Measurements from ENCODE around the gene ARHGAP19. TPM values are rescaled to one million over a fixed set of nuclear protein-coding genes. Genes with fewer than 3 reads are reported as not detected.

ARHGAP19 gene
- total and polyA plus RNA-seq, 2 of the 8 experiments (the other 6 are each of a cell fraction or from before 2014, with no cell fraction given) = 13.3 to 32.1 TPM

- Histone ChIP-seq H3K9ac (replicated peaks in 1 of 4; ENCODE audit: extremely low read depth in 1 of 4, low read depth in 3 of 4, low read length in 3 of 4) (no peak overlapping the region), H3K4ac (replicated peaks; ENCODE audit: insufficient read length, low read depth, low read length) (no peak overlapping the region), H2AFZ (ENCODE audit: low read length) (no peak overlapping the region), H4K91ac (replicated peaks; ENCODE audit: insufficient read length, low read length) (no peak overlapping the region), H4K20me1 (replicated peaks in 1 of 2; ENCODE audit: control insufficient read depth in 1 of 2, insufficient read depth in 2 of 2, low read length in 2 of 2) (peaks cover 3 to 6% of the 10 kb centered on the region in 2 experiments), H2BK120ac (replicated peaks; ENCODE audit: low read depth, low read length) (no peak overlapping the region), H3K27me3 (replicated peaks in 1 of 4; ENCODE audit: control insufficient read depth in 3 of 4, extremely low read depth in 1 of 4, insufficient read depth in 3 of 4, low read length in 3 of 4) (no peaks in the 10 kb centered on the region), H3K23ac (ENCODE audit: insufficient read length) (no peak overlapping the region), H3K36me3 (ENCODE audit: control insufficient read depth in 2 of 4, insufficient read depth in 4 of 4, low read length in 3 of 4) (peaks cover 3 to 15% (median 6%) of the 10 kb centered on the region in 4 experiments; a peak in 4 of 8 replicates), H2BK20ac (ENCODE audit: low read length) (no peak overlapping the region), H3K4me3 (ENCODE audit: extremely low read depth in 1 of 4, insufficient read depth in 2 of 4, low read depth in 3 of 4, low read length in 4 of 4) (no peak overlapping the region), H2AK5ac (ENCODE audit: low read depth, low read length) (no peak overlapping the region), H3K18ac (ENCODE audit: extremely low read depth, low read length) (no peak overlapping the region), H2BK12ac (ENCODE audit: low read depth, low read length) (no peak overlapping the region), H4K5ac (ENCODE audit: insufficient read length, low read depth, low read length) (no peak overlapping the region), H3K27ac (ENCODE audit: low read depth, low read length) (no peak overlapping the region), H3K14ac (ENCODE audit: insufficient read length) (no peak overlapping the region), H3K79me1 (ENCODE audit: low read depth, low read length) (no peaks in the 10 kb centered on the region; the same call in 1 of the 2 replicates), H3K56ac (replicated peaks; ENCODE audit: insufficient read length, low read depth, low read length) (no peak overlapping the region), H3K79me2 (ENCODE audit: control insufficient read depth in 1 of 2, insufficient read depth in 2 of 2, low read length in 2 of 2) (no peaks in the 10 kb centered on the region), H3K4me1 (replicated peaks in 1 of 4; ENCODE audit: control insufficient read depth in 3 of 4, insufficient read depth in 4 of 4, low read length in 3 of 4) (peaks cover 0 to 7% (median 4%) of the 10 kb centered on the region in 4 experiments; a peak in 6 of 7 replicates), H3K9me3 (ENCODE audit: insufficient read depth in 2 of 2, low read depth in 1 of 2, low read length in 1 of 2) (no peaks in the 10 kb centered on the region), H3K4me2 (ENCODE audit: insufficient read depth in 1 of 2, low read depth in 2 of 2, low read length in 2 of 2) (no peak overlapping the region), H2BK15ac (ENCODE audit: low read length) (no peak overlapping the region), H3K23me2 (ENCODE audit: low read depth, low read length) (no peaks in the 10 kb centered on the region), H2BK5ac (ENCODE audit: low read depth, low read length) (no peak overlapping the region), H4K8ac (ENCODE audit: extremely low read depth, insufficient read depth, low read length) (no peak overlapping the region)
- DNase-seq (ENCODE audit: low read depth in 1 of 2, low spot score in 2 of 2) = no peak
- POLR2A ChIA-PET (ENCODE audit: partially characterized antibody) = no interaction called here
- CTCF ChIA-PET (ENCODE audit: partially characterized antibody) = interaction anchor here (1.1 to 44.6 kb wide), 7 partner anchors 8 to 189 kb away, joined by 4 to 1348 read pairs (median 6); no protein-coding TSS in a partner anchor
- no peak for FAIRE-seq
- 94% methylated on average over 4 of the region's 4 CpGs; no CpG with 5 or more reads in 1 of the 2 experiments for WGBS, 2 experiments (ENCODE audit: extremely low coverage in 1 of 2, insufficient coverage in 1 of 2, insufficient read length in 1 of 2, insufficient replicate concordance in 2 of 2, low coverage in 1 of 2, low lambda C conversion rate in 2 of 2, missing lambda C conversion rate in 1 of 2)
- TF ChIP-seq, protein P1, sequence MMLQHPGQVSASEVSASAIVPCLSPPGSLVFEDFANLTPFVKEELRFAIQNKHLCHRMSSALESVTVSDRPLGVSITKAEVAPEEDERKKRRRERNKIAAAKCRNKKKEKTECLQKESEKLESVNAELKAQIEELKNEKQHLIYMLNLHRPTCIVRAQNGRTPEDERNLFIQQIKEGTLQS (IDR thresholded peaks at IDR 0.05; ENCODE audit: insufficient read depth, low read depth, low read length) = no peak
- TF ChIP-seq SAP30 (IDR thresholded peaks at IDR 0.05; ENCODE audit: insufficient read depth, insufficient replicate concordance, low read length) = no peak
- TF ChIP-seq JUND (IDR thresholded peaks at IDR 0.05; ENCODE audit: low read length) = no peak
- no peak for TF ChIP-seq SP1 (IDR thresholded peaks at IDR 0.05; ENCODE audit: low read depth, low read length)
- TF ChIP-seq POLR2AphosphoS5 (IDR thresholded peaks at IDR 0.05; ENCODE audit: low read depth, low read length) = no peak
- no peak for TF ChIP-seq KDM5A (IDR thresholded peaks at IDR 0.05; ENCODE audit: low read length)
- TF ChIP-seq KDM1A (IDR thresholded peaks at IDR 0.05; ENCODE audit: borderline replicate concordance, low read length) = no peak
- TF ChIP-seq TAF7 (optimal IDR thresholded peaks at IDR 0.05; ENCODE audit: borderline replicate concordance, low read depth, low read length) = no peak
- TF ChIP-seq, protein P2, sequence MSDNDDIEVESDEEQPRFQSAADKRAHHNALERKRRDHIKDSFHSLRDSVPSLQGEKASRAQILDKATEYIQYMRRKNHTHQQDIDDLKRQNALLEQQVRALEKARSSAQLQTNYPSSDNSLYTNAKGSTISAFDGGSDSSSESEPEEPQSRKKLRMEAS (IDR thresholded peaks at IDR 0.05) = no peak
- no peak for TF ChIP-seq SUZ12 (IDR thresholded peaks at IDR 0.05; ENCODE audit: low read length)
- no peak for TF ChIP-seq CTBP2 (IDR thresholded peaks at IDR 0.05; ENCODE audit: borderline replicate concordance, insufficient read depth, insufficient read length, low read length)
- no peak for TF ChIP-seq RFX5 (IDR thresholded peaks at IDR 0.05; ENCODE audit: borderline replicate concordance, low read depth, low read length)
- TF ChIP-seq SRF (IDR thresholded peaks at IDR 0.05; ENCODE audit: low read depth, low read length) = no peak
- no peak for TF ChIP-seq ASH2L (IDR thresholded peaks at IDR 0.05; ENCODE audit: low read length)
These were observed 66.0 kb downstream of the ARHGAP19 start for GRCh38 chr10:97226398-97226797.
